ENCODE results near the gene DIP2C.

DNA sequence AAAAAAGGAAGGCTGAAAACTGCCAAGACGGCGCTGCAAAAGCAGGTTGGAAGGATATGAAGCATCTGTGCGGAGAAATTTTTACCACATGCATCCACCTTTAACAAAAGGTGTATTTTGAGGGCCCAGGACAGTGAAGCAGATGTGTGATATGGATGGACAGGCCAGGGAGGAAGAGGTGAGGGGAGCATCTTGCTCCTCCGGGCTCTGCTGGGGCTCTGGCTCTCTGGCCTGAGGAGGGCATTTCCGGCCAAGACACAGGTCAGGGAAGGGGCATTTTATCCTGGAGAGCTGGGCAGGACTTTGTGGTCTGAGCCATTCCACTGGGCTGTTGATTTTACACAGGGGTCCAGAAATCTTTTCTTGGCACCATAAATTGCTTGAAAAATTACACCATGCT lies 379.1 kb downstream of the DIP2C start:
- TF ChIP-seq SP1 (IDR thresholded peaks at IDR 0.05) (no peak), ARNT (IDR thresholded peaks at IDR 0.05) (no peak), FOXK2 (IDR thresholded peaks at IDR 0.05) (no peak), LEF1 (IDR thresholded peaks at IDR 0.05; ENCODE audit: borderline replicate concordance) (no peak)

All from HEK293T (cell line).